Epidermal melanocyte (primary cell): ENCODE data around the gene ATXN3L.
"Not testable (repeated sequence)": the region's sequence is repeated elsewhere in the genome, so short reads cannot be mapped to it uniquely, and the experiment has no call there.

Experiments used
- DNase-seq: peaks from one replicate; pipeline ENCODE4 v3.0.0; 2011; ENCODE audit warnings: low spot score; ENCODE audit not compliant: insufficient read length

Gene ATXN3L

DNA sequence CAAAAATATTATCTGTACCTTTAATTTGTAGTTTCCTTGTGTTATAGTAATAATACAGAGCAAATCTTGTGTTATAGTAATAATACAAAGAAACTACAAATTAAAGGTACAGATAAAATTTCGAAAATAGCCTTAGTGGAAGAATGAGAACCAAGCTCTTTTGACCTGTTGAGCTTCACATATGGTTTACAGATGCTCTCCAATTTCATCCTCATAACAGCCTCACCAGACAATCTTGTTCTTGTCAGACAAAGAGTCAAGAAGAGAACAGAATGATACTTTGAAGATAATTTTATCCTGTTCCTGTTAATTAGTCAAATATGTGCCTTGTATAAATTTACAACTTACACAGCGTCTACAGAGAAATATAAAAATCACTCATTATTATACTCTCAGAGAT lies 12.8 kb downstream of the ATXN3L start:
- no peak for DNase-seq

DNA sequence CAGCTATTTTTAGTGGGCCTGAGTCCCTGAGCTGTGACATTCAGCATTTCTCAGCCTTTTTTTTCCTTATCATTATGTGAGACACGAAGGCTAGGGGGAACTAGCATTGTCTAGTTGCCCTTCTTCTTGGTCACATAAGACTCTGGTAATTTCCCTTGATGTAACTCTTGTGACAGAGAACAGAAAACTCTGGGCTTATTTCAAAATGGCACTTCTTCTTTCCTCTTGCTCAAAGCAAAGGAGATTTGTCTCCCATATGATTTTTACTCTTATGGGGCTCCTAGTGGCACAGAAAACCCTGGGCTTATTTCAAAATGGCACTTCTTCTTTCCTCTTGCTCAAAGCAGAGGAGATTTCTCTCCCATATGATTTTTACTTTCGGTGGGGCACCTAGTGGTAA lies 14.7 kb downstream of the ATXN3L start:
- DNase-seq: no peak

DNA sequence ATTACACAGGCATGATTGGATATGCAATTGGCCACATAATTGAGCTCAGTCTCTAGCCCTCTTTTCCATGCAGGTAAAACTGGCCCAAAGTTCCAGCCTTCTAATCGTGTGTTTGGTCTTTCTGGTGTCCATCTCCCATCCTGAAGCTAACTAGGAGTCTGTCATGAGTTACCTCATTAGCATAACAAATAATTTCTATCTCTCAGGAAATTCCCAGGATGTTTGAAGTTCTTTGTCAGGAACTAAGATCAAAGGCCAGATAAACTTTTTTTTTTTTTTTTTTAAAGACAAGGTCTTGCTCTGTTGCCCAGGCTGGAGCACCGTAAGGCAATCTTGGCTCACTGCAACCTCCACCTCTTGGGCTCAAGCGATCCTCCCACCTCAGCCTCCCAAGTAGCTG lies 15.8 kb downstream of the ATXN3L start:
- no peak for DNase-seq

DNA sequence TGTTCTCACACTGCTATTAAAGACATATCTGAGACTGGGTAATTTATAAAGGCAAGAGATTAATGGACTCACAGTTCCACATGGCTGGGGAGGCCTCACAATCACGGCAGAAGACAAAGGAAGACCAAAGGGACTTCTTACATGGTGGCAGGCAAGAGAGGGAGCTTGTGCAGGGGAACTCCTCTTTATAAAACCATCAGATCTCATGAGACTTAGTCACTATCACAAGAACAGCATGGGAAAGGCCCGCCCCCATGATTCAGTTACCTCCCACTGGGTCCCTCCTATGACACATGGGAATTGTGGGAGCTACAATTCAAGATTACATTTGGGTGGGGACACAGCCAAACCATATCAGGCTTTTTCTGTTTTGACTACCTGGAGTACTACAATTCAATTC lies 16.6 kb downstream of the ATXN3L start:
- not testable (repeated sequence) for DNase-seq

DNA sequence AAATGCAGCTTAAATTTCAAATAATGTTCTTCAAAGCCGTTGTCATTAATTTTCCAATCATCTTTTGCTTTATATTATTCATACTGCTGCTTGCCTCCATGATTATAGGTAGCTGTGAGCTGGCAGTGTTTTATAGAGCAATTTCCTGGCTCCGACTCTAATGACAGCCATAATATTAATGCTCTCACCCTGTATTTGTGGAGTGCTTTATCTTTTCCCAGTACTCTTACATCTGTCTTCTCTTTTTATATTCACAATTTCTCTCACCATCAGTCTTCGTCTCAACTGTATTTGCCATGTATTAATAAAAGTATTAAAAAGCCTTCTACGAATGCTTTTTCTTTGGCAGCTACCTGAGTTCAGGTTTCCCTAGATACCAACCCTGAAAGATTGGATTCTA lies 21.0 kb downstream of the ATXN3L start:
- no peak for DNase-seq

DNA sequence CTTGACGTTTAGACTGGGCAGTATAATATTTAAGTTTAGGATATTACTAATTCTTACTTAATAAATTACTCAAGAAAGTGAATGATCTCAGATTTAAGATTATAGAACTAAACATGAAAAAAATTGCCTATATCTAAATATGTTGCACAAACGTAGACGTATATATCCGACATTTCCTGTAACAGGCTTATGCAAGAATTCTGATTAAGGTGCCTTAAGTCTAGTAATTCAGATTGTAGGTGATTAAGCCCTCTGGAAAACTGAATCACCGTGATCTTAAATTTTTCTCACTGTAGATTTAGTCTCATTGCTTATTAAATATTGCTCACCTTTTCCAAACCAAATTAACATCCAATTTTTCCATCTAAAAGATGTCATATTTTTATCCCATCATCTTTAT lies 24.0 kb downstream of the ATXN3L start:
- no peak for DNase-seq

DNA sequence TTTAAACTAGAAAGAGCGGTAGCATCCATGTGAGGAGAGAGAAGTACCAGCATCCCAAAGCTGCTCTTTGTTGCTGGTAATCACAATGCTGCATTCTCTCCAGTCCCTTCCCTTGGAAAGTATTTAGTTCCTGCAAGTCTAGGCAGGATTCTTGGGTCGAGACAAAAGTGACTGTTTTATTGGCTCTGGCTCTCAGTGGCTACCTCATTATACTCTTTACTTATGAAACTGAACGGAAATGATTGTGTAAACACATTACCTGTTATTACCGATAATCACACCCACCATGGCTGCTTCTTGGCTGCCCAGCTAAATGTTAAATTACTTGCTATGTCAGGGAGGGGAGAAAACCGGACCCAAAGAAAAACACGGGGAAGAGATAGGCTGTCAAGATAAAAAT lies 26.2 kb downstream of the ATXN3L start:
- DNase-seq: no peak

DNA sequence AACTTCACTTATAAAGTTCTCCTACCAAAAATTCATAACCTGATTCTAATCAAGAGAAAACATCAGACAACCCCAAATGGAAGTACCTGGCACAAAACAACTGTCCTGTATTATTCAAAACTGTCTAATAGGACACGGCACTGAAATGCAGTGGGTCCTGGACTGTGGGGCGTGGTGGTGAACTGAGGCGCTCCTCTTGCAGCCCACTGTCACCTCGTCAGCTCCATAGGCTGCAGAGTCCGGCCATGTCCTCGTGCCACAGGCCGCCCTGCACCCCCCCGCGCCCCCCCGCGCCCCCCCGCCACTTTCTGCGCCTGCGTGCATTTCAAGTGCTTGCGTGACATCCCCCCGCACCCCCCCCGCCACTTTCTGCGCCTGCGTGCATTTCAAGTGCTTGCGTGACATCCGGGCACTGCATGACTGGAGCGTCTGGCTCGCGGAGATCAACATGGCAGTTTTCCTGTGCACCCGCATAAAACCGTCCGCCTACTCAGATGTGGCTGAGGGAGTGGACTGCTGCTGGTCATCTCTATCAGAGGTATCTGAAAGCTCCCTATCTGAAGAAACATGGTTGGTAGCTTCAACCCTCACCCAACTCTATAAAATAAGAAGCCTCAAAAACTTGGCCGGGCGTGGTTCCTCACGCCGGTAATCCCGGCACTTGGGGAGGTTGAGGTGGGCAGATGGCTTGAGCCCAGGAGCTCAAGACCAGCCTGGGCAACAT lies 28.8 kb downstream of the ATXN3L start:
- DNase-seq: no peak

DNA sequence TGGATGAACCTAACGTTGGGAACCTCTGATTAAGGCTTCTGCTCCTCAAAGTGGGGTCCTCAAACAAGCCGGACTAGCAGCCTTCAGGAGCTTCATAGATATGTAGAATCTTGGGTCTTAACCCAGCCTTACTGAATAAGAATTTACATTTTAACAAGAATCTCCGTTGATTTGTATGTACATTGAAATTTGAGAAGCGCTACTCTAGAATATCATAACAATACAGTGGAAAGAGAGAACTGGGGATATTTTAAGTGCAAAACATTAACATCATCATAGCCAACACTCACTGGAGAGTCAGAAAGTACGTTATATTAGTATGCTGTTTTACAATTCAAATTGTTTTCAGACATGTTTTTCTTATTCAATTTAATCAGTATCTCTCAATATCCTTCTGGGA lies 31.2 kb downstream of the ATXN3L start:
- DNase-seq: no peak

DNA sequence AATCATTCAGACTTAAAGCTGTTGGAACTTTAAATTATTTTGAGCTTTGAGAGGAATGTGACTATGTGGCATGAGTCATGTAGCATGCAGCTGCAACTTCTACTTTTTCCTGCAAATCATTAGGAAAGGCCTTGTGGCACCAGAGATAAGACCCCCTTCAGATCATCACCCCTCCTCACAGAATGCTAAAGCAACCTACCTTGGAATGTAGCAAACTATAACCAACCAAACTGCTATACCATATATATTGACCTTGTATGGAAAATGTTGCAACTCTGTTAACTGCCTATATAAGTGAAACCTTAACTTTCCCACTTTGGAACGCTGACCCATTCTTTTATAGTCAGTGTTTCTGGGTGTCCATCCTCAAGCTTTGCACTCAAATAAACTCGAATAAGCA lies 32.0 kb downstream of the ATXN3L start:
- DNase-seq: no peak

DNA sequence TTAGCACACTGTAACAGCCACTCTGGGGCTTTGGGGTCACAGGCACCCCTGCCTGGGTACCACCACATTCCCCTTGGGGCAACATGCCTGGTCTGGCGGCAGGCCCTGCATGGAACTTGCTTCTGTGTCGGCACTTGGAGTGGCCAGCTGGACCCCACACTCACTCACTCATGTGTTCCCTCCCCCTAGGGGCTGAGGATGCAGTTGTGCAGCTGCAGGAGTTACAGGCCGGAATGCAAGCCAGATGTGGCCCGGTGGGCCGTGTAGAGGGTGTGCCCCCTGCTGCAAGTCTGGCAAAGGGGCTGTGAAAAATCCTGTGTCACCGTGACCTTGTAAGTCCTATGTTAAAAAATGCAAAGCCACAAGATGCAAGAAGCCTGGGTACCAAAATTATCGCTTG lies 34.2 kb downstream of the ATXN3L start:
- no peak for DNase-seq

DNA sequence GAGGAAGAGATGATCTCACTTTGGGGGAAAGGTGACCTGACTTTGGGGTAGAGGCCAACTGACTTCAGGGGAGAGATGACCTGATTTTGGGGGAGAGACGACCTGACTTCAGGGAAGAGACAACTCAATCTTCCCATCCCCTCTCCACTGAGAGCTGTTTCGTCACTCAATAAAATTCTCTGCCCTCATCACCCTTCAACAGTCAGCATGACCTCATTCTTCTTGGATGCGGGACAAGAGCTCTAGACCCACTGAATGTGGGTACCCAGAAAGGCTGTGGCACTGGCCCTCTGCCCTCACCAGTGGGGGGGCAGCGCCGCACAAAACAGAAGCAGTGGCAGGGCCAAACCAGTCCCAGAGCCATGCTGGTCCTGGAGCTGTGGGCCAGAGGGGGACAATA lies 34.6 kb downstream of the ATXN3L start:
- no peak for DNase-seq

DNA sequence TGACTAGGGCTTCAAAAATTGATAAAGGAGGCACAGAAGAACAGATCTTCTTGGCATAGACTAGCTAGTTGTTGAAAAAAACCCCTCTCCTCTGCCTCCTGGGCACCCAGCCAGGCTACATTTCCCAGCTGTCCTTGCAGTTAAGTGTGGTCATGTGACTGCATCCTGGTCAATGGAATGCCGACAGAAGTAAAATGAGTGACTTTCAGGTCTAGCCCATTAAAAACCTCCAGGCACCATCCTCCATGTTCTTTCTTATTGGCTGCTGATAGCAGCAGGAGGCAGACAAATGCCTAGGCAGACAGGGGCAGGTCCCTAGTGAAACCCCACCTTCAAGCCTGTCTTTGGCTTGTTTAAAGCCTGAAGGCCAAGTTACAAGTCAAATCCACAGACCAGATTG lies 35.3 kb downstream of the ATXN3L start:
- DNase-seq: no peak

DNA sequence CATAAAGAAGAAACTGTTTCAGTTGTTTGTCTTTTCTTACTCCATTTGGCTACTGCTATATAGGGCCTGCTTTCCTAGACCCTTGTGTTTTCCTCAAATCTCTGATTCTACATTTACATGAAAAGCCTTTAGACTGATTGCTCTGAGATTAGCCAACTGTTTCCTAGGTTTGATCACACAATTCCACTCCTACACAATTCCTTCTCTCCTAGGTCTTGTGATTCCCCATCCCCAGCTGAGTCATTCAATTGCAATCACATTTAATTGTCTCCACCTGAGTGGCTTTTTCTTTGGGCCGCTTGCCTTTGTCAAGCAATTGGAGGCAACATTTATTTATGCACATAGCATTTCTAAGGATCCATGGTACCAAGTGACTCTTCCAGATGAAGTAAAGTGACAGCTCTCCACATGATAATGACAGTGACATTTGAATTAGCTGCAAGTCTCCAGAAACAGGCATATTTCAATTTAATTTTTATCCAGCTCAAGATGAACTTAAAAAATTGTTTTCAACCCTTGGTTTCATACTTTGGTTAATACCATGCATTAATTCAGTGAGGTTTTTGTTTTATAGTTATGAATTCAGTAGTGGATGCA lies 35.8 kb downstream of the ATXN3L start:
- no peak for DNase-seq

DNA sequence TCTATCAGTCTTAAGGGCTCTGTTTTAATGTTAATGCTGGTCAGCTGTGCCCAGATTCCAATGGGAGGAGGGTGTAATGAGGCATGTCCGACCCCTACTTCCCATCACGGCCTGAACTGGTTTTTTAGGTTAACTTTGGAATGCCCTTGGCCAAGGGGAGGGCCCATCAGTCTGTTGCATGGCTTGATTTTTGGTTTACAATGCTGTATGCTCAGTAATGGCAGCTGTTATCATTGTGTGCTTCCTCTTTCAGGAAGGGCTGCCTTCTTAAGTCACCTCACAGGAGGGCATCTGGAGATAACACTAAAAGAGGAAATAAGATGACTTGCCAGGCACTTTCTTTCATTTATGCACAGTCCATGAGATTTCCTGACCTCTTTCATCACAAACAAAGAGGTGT lies 36.3 kb downstream of the ATXN3L start:
- no peak for DNase-seq

DNA sequence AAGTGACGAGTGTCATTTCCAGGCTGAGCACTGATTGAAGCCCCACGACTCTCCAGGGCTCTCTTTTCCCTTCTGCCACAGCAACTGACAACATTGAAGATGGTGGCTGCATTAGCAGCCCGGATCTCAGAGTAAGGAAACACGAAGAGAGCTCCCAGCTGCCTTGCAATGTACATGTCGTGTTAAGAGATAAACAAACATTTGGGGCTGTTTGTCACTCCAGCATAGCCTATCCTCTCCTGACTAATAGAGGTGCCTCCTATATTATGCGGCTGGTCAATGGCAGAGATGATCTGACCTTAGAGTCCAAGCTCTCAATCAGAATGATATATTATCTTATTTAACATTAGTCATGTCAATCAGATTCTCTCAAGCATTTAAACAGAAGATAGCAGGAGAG lies 38.6 kb downstream of the ATXN3L start:
- no peak for DNase-seq

DNA sequence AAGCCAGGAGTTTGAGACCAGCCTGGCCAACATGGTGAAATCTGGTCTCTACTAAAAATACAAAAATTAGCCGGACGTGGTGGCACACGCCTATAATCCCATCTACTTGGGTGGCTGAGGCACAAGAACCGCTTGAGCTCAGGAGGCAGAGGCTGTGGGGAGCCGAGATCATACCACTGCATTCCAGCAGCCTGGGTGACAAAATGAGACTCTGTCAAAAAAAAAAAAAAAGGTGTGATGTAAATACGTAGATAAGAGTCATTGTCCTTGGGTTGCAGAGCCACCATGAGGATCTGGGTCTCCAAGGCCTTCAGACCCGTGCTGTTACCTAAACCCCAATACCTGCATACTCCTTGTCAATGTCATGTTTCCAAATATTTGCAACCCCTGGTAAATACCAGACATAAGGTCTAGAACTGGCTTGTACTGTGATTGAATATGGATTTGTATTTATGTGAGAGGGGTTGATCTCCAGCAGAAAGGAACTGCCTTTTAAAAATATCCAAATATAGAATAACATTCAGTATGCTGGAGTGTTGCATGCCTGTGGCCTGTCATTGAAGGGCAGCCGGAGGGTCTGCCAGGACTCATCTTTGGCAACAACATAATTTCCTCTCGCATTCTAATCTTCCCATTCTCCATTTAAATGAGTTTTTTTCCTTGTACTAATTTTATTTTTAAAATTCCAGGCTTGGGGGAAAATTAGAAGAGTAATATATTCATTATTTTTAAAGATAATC lies 40.4 kb downstream of the ATXN3L start:
- DNase-seq: no peak

DNA sequence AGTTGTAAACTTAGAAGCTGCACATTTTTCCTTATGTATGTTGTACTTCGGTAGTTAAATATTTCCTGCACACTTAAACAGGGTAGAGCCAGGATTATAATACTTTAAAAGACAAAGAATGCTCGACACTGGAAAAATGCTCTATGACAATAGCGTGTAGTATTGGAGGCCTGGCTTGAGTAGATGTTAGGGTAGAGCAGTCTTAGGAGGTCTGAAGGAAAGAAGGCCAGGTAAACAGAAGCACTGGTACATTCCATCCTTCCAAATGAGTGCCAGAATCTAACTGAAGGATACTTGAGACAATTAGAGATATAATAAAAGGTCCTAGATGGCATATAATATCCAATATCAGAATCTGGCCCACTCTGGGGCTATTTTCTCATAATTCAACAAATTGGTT lies 42.3 kb downstream of the ATXN3L start:
- DNase-seq: no peak

DNA sequence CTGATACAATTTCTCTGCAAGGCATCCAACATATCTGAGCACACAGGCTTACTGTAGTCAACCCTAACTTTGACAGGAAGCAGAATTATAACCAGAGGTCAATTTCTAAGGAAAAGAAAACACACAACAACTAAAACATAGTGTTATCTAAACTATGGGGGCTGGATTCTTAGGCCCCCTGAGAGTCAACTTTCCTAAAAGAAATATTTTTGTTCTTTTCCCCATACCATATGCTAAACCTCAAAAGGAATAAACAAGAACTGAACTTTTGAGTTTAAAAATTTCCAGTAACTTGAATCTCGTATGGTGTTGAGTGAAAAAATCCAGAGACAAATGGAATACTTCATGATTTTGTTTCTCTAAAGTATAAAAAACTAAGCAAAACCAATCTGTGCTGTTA lies 42.9 kb downstream of the ATXN3L start:
- DNase-seq: no peak

DNA sequence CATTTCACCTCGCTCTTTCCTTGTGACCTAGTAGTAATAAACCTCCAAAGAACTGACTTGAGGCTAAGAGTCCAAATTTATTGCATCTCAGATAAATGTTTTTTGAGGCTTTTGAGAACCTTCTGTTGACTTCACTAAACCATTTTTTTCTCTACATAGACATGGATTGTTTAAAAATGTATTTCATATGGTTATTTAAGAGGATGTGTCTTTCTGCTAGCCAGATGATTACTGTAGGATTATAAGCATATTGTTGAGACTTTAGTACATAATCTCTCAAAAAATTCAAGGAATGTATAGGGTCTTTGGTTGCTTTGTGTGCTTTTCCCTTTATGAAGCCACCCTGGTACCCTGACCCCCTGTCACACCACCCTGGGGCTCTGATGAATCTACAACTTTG lies 44.8 kb downstream of the ATXN3L start:
- DNase-seq: no peak

DNA sequence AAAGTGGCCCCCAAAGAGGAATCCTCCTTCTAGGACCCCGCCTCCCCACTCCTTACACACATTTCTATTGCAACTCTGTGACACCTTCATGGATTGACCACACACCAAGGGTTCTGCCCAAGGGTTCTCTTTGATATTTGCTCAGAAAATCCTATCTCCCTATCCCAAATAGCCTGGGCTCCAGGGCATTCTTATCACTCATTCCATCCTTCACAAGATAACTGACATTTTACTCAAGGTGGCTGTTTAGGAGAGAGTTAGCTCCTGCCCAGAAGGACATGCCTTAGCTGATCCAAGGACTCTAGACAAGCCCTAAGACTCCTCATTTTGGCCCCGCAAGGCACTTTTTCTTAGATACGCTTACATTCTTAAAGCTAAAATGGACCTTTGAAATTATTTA lies 47.4 kb downstream of the ATXN3L start:
- no peak for DNase-seq

DNA sequence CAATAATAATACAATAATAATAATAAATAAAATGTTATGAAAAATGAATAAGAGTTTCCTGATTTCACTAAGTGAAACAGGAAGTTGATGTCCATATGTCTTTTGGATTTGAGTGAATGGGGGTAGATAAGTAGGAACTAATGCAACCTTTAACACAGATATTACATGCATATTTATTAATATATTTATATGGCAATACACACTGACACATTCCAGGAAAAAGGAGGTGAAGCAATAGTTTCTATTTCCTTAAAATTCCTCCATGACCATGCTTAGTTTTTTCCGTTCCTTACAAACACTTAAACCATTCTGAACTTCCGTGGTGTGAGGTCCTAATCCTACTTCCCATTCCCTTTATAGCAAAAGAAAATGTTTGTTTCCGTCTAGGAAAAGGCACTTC lies 48.3 kb downstream of the ATXN3L start:
- DNase-seq: no peak

DNA sequence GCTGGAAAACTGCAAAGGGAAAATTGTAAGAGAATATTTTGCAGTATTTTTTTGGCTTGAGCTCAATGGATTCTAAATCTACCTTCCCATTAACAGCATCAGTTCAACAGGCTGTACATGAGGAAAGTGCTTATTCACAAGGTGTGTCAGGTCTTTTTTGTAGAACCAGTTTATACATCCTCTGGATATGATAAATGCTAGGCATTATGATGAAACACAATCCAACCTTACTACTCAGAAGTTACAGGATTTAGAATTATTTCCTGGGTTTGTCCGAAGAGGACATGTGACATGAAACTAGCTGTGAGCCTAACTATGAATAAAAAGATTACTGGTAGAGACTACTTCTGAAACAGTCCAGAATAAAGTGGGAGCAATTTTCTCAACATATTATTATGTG lies 49.5 kb downstream of the ATXN3L start:
- DNase-seq: no peak
